HepG2 (cell line): ENCODE measurements around the gene STX12. TPM values are rescaled to one million over a fixed set of nuclear protein-coding genes. Genes with fewer than 3 reads are reported as not detected.
A peak's percentile ranks its signal among the peaks of the same experiment; 100 is the strongest.

Experiments
- CAMTA2 ChIP-seq: sonication (generic); formaldehyde crosslinking; IDR thresholded peaks from 2 replicates; pipeline ENCODE4 v1.4.0; 2020; ENCODE audit warnings: mild to moderate bottlenecking, missing genetic modification reagents, borderline replicate concordance
- EED ChIP-seq: sonication (generic); formaldehyde crosslinking; IDR thresholded peaks from 2 replicates; pipeline ENCODE4 v1.5.0; 2020; ENCODE audit warnings: mild to moderate bottlenecking, missing genetic modification reagents
- ELF3 ChIP-seq: IDR thresholded peaks from 2 replicates; pipeline ENCODE4 v1.6.1; 2016; ENCODE audit warnings: missing genetic modification reagents, missing compliant biosample characterization
- FOXK2 ChIP-seq: fragments of 450-650 bp; IDR thresholded peaks from 2 replicates; pipeline ENCODE4 v1.6.1; 2016
- GTF2F1 ChIP-seq: fragments of 150-350 bp; IDR thresholded peaks from 2 replicates; pipeline ENCODE4 v1.6.1; 2014; ENCODE audit warnings: low read length
- GZF1 ChIP-seq: sonication (generic); formaldehyde crosslinking; IDR thresholded peaks from 2 replicates; pipeline ENCODE4 v1.5.1; 2020; ENCODE audit warnings: mild to moderate bottlenecking, missing genetic modification reagents
- PITX1 ChIP-seq: sonication (generic); formaldehyde crosslinking; IDR thresholded peaks from 2 replicates; pipeline ENCODE4 v1.5.1; 2020; ENCODE audit warnings: mild to moderate bottlenecking, missing genetic modification reagents
- PRMT3 ChIP-seq: sonication (generic); formaldehyde crosslinking; IDR thresholded peaks from 2 replicates; pipeline ENCODE4 v1.8.1; 2022; ENCODE audit warnings: low read depth, mild to moderate bottlenecking, moderate library complexity, missing genetic modification reagents, borderline replicate concordance
- RERE ChIP-seq: IDR thresholded peaks from 2 replicates; pipeline ENCODE4 v1.6.1; 2016; ENCODE audit warnings: low read depth, missing genetic modification reagents, missing compliant biosample characterization
- TAF1 ChIP-seq: sonication (generic); formaldehyde crosslinking; IDR thresholded peaks from 2 replicates; pipeline ENCODE4 v1.4.0; 2020; ENCODE audit warnings: missing genetic modification reagents
- TEF ChIP-seq: sonication (generic); formaldehyde crosslinking; IDR thresholded peaks from 2 replicates; pipeline ENCODE4 v1.5.0; 2020; ENCODE audit warnings: missing genetic modification reagents
- THAP9 ChIP-seq: sonication (generic); formaldehyde crosslinking; IDR thresholded peaks from 2 replicates; pipeline ENCODE4; 2020; ENCODE audit warnings: missing genetic modification reagents, mild to moderate bottlenecking, borderline replicate concordance
- U2AF2 ChIP-seq: fragments of 200-400 bp; formaldehyde crosslinking; IDR thresholded peaks from 2 replicates; pipeline ENCODE4 v1.6.1; 2017; ENCODE audit warnings: low read depth, mild to moderate bottlenecking, low read length
- XBP1 ChIP-seq: sonication (generic); formaldehyde crosslinking; IDR thresholded peaks from 2 replicates; pipeline ENCODE4 v1.5.0; 2020; ENCODE audit warnings: missing genetic modification reagents
- ZC3H13 ChIP-seq: sonication (generic); formaldehyde crosslinking; IDR thresholded peaks from 2 replicates; pipeline ENCODE4 v1.8.1; 2023; ENCODE audit warnings: mild to moderate bottlenecking, missing genetic modification reagents, moderate library complexity
- ZNF614 ChIP-seq: IDR thresholded peaks from 2 replicates; pipeline ENCODE4 v1.6.1; 2018; ENCODE audit warnings: missing biosample characterization, missing genetic modification reagents, inconsistent platforms, borderline replicate concordance
- ZNF792 ChIP-seq: IDR thresholded peaks from 2 replicates; pipeline ENCODE4 v1.6.1; 2016
- polyA plus RNA-seq, 8 experiments: library from polyadenylated mRNA; depleted of rRNA in 3 of 8; stranded (reverse) in 7 of 8; unstranded in 1 of 8; fragments of >200 nt; fragmentation: Illumina TruSeq in 4 of 8; extraction: Trizol in 4 of 8; gene quantifications; 2 replicates each; pipeline versions ENCODE4 v1.2.1 to v1.2.3, GENCODE V29; 2011 to 2016; ENCODE audit warnings: low read depth in 4 of 8, missing spikeins in 1 of 8, mixed read lengths in 1 of 8; ENCODE audit not compliant: insufficient read depth in 1 of 8
- total RNA-seq, 5 experiments: library from RNA; depleted of rRNA; stranded (reverse); fragments of >200 nt; fragmentation: Illumina TruSeq; extraction: Trizol; gene quantifications; 2 replicates each; pipeline ENCODE4 v1.2.3, GENCODE V29; 2016; ENCODE audit warnings: low read depth in 1 of 5

Gene STX12
- total and polyA plus RNA-seq, 2 of the 13 experiments (the other 11 are each of a cell fraction or from before 2014, with no cell fraction given) = 9.0 to 19.7 TPM

- TF ChIP-seq THAP9 (CRISPR knock-in tag) = peak; percentile 96
- TF ChIP-seq ZNF614 (CRISPR knock-in tag) = peak; percentile 76; the same call in 1 of the 2 replicates
- no peak; the same call in 1 of the 2 replicates for TF ChIP-seq PITX1
- peak; percentile 75; the same call in 1 of the 2 replicates for TF ChIP-seq TEF (CRISPR knock-in tag)
- TF ChIP-seq U2AF2 = no peak
- peak; percentile 99 for TF ChIP-seq TAF1 (CRISPR knock-in tag)
- 0 out of 2 replicates have a peak, but pooled peaks have one; percentile 30 for TF ChIP-seq GTF2F1
- TF ChIP-seq FOXK2 = no peak
- no peak for TF ChIP-seq XBP1 (CRISPR knock-in tag)
- TF ChIP-seq RERE = peak; percentile 34; the same call in 1 of the 2 replicates
- 0 out of 2 replicates have a peak, but pooled peaks have one; percentile 31 for TF ChIP-seq CAMTA2 (CRISPR knock-in tag)
- no peak for TF ChIP-seq GZF1 (CRISPR knock-in tag)
- peak; percentile 52; the same call in 1 of the 2 replicates for TF ChIP-seq ZNF792 (CRISPR knock-in tag)
- no peak; the same call in 1 of the 2 replicates for TF ChIP-seq ELF3
- 0 out of 2 replicates have a peak, but pooled peaks have one; percentile 80 for TF ChIP-seq PRMT3
- peak; percentile 81; the same call in 1 of the 2 replicates for TF ChIP-seq ZC3H13 (CRISPR knock-in tag)
- no peak for TF ChIP-seq EED
Observed at GRCh38 chr1:27830621-27831440, 57.8 kb downstream of the STX12 start, which contains the start of gene PPP1R8 (continued).
